ENCODE measurements around the gene C4BPA.

DNA sequence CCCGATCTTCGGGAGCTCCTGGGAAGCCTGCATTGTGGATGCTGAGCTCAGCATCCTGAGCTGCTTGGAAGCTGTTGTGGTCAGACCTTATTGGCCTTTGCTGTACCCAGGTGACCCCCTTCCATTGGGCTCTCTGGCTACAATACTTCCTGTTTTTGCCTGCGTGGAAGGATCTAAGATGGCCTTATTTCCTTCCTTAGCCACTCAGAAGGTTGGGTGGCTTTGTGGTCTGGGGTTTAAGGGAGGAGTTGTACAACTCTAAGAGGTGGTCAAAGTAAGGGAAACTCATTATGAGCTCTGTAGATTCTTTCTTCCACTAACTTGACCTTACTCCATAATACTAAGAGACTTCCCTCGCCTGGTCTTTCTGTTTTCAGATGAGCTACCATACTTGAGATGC lies 33.2 kb upstream of the C4BPA start:
- TF ChIP-seq, protein P1, sequence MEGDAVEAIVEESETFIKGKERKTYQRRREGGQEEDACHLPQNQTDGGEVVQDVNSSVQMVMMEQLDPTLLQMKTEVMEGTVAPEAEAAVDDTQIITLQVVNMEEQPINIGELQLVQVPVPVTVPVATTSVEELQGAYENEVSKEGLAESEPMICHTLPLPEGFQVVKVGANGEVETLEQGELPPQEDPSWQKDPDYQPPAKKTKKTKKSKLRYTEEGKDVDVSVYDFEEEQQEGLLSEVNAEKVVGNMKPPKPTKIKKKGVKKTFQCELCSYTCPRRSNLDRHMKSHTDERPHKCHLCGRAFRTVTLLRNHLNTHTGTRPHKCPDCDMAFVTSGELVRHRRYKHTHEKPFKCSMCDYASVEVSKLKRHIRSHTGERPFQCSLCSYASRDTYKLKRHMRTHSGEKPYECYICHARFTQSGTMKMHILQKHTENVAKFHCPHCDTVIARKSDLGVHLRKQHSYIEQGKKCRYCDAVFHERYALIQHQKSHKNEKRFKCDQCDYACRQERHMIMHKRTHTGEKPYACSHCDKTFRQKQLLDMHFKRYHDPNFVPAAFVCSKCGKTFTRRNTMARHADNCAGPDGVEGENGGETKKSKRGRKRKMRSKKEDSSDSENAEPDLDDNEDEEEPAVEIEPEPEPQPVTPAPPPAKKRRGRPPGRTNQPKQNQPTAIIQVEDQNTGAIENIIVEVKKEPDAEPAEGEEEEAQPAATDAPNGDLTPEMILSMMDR (conservative IDR thresholded peaks at IDR 0.05; ENCODE audit: low read depth, low read length) = no peak
- TF ChIP-seq EZH2 (IDR thresholded peaks at IDR 0.05; ENCODE audit: low read length, unreplicated experiment) = no peak
